GM12874 (cell line): ENCODE data around the gene SPDEF.

Experiments
- CTCF ChIP-seq: IDR thresholded peaks from 2 replicates; pipeline ENCODE4 v1.5.1; 2011; ENCODE audit warnings: low read depth, mild to moderate bottlenecking, control low read depth, low read length, moderate library complexity; ENCODE audit not compliant: insufficient read depth

Gene SPDEF

DNA sequence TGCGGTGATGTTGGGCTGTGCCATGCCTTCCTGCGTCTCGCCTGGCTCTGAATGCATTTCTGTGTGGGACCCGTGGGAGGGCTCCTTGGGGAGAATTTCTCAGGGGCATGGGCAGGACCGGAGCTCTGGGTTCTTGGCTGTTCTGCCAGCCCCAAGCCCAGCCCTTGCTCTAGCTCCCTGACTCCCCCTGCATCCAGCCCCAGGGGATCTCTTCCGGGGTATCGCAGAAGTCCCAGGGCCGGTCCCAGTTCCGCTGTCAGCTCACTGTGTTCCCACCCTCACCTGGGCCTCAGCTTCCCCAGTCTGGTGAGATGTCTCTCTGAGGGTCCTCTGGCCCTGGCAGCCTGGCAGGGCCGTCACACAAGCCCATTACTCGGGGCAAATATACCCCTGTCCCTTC lies 20.5 kb downstream of the SPDEF start:
- TF ChIP-seq CTCF, result no peak

- TF ChIP-seq CTCF, result no peak
Measured at GRCh38 chr6:34535199-34535598, 20.9 kb downstream of the SPDEF start.

- no peak for TF ChIP-seq CTCF
Measured at GRCh38 chr6:34534656-34535055, 21.5 kb downstream of the SPDEF start.

- no peak for TF ChIP-seq CTCF
Measured at GRCh38 chr6:34534146-34534545, 22.0 kb downstream of the SPDEF start.

- no peak for TF ChIP-seq CTCF
Measured at GRCh38 chr6:34532230-34532629, 23.9 kb downstream of the SPDEF start.

GRCh38 chr6:34531580-34532201 lies 24.4 kb downstream of the SPDEF start:
- TF ChIP-seq CTCF, result no peak

GRCh38 chr6:34530753-34531365 lies 25.3 kb downstream of the SPDEF start:
- no peak for TF ChIP-seq CTCF
